Caco-2 (cell line): ENCODE results near the gene TMED3. TPM values are rescaled to one million over a fixed set of nuclear protein-coding genes. Genes with fewer than 3 reads are reported as not detected.

Experiments used
- BruUV-seq: library from RNA; stranded (reverse); fragments of 400-500 nt; replicated peaks from 2 replicates; lab custom pipeline; 2021; lab: Mats Ljungman, UMichigan
- CTCF ChIA-PET: fragments of 300-600 bp; sonication (Branson Sonifier 250); formaldehyde crosslinking; loops from one replicate; lab custom pipeline; 2022; ENCODE audit warnings: antibody characterized with exemption; lab: Charles Lee
- POLR2A ChIA-PET: fragments of 300-600 bp; sonication (Branson Sonifier 250); formaldehyde crosslinking; loops from one replicate; lab custom pipeline; 2022; ENCODE audit warnings: antibody characterized with exemption; lab: Charles Lee
- DNase-seq, 2 experiments: peaks; one replicate each; pipeline versions ENCODE4 v3.0.0 to v3.0.0-alpha.2; 2020 to 2022
- H3K27me3 ChIP-seq: replicated peaks from 2 replicates; pipeline ENCODE4 v1.6.0; 2011; ENCODE audit warnings: low read length; ENCODE audit not compliant: control insufficient read depth, insufficient read depth
- H3K36me3 ChIP-seq: 2 replicates; pipeline ENCODE4 v1.5.1; 2011; ENCODE audit warnings: low read length; ENCODE audit not compliant: control insufficient read depth, insufficient read depth
- H3K4me1 ChIP-seq: fragments of 250-450 bp; sonication (Bioruptor Pico); 2 replicates; pipeline ENCODE4 v1.5.1; 2020; ENCODE audit warnings: mild to moderate bottlenecking
- H3K4me3 ChIP-seq: 2 replicates; pipeline ENCODE4 v1.5.1; 2011; ENCODE audit warnings: low read depth, mild to moderate bottlenecking, control low read depth, low read length
- H3K9me3 ChIP-seq: fragments of 250-450 bp; sonication (Bioruptor Pico); 2 replicates; pipeline ENCODE4 v1.5.1; 2020; ENCODE audit warnings: mild to moderate bottlenecking, moderate library complexity
- H3K27ac Mint-ChIP-seq: one replicate; pipeline ENCODE4 v1.8.0; 2022; ENCODE audit warnings: mixed read lengths; ENCODE audit not compliant: unreplicated experiment
- H3K27me3 Mint-ChIP-seq: one replicate; pipeline ENCODE4 v1.8.0; 2022; ENCODE audit warnings: mixed read lengths; ENCODE audit not compliant: insufficient read depth, unreplicated experiment
- H3K36me3 Mint-ChIP-seq: one replicate; pipeline ENCODE4 v1.8.0; 2022; ENCODE audit warnings: mild to moderate bottlenecking, mixed read lengths; ENCODE audit not compliant: insufficient read depth, unreplicated experiment
- H3K4me1 Mint-ChIP-seq: one replicate; pipeline ENCODE4 v1.8.0; 2022; ENCODE audit warnings: low read depth, mixed read lengths; ENCODE audit not compliant: unreplicated experiment
- H3K4me3 Mint-ChIP-seq: one replicate; pipeline ENCODE4 v1.8.0; 2022; ENCODE audit warnings: mild to moderate bottlenecking, moderate library complexity, mixed read lengths; ENCODE audit not compliant: unreplicated experiment
- H3K9me3 Mint-ChIP-seq: one replicate; pipeline ENCODE4 v1.8.0; 2022; ENCODE audit warnings: mixed read lengths; ENCODE audit not compliant: unreplicated experiment
- CTCF ChIP-seq, 2 experiments: fragments of 200-600 bp in 1 of 2; IDR thresholded peaks; 1 replicate in 1 of 2; 2 replicates in 1 of 2; pipeline versions ENCODE4 v1.5.1 to v1.8.0; 2011 to 2022; ENCODE audit warnings: antibody characterized with exemption in 1 of 2, control low read depth in 1 of 2, inconsistent platforms in 1 of 2, low read depth in 1 of 2, low read length in 1 of 2, mild to moderate bottlenecking in 1 of 2, moderate library complexity in 1 of 2; ENCODE audit not compliant: insufficient read depth in 1 of 2, severe bottlenecking in 1 of 2, unreplicated experiment in 1 of 2
- intact Hi-C: fragments of 100-400 bp; cut with micrococcal nuclease; formaldehyde crosslinking; loops from one replicate; pipeline ENCODE4 v1.10.0; 2022; ENCODE audit not compliant: unreplicated experiment
- total RNA-seq: library from RNA; stranded (reverse); gene quantifications from 2 replicates; pipeline ENCODE4 v1.2.3, GENCODE V29; 2022

Gene TMED3
- total RNA-seq, 1 experiment from 2014 or later = 92.2 TPM

- no peaks in the 10 kb centered on the region for H3K27me3 ChIP-seq
- no TSS peak for BruUV-seq
- DNase-seq = no peak
These were observed 20.2 kb upstream of the TMED3 start for GRCh38 chr15:79290642-79291275.

GRCh38 chr15:79292011-79292410 is 18.9 kb upstream of the TMED3 start:
- Histone ChIP-seq H3K27me3 (no peaks in the 10 kb centered on the region), H3K4me1 (no peaks in the 10 kb centered on the region), H3K4me3 (no peak overlapping the region), H3K9me3 (no peaks in the 10 kb centered on the region), H3K36me3 (no peaks in the 10 kb centered on the region)
- Mint-ChIP-seq H3K36me3 (no peaks in the 10 kb centered on the region), H3K4me1 (no peaks in the 10 kb centered on the region), H3K27me3 (peaks cover 17% of the 10 kb centered on the region), H3K27ac (no peak overlapping the region), H3K9me3 (no peaks in the 10 kb centered on the region), H3K4me3 (no peak overlapping the region)
- POLR2A ChIA-PET = no interaction called here
- BruUV-seq = no TSS peak
- intact Hi-C loops = no loop called here
- CTCF ChIA-PET = no interaction called here
- no peak for DNase-seq
- no peak for TF ChIP-seq CTCF (IDR thresholded peaks at IDR 0.05; ENCODE audit: insufficient read depth in 1 of 2, low read depth in 1 of 2, low read length in 1 of 2, severe bottlenecking in 1 of 2, unreplicated experiment in 1 of 2)

More at GRCh38 chr15:79290642-79291275, 20.2 kb upstream of the TMED3 start:
- no peaks in the 10 kb centered on the region for H3K36me3 Mint-ChIP-seq
- Histone ChIP-seq H3K9me3 (no peaks in the 10 kb centered on the region), H3K4me3 (no peak overlapping the region), H3K4me1 (no peaks in the 10 kb centered on the region), H3K36me3 (no peaks in the 10 kb centered on the region)
- no peak for TF ChIP-seq CTCF (IDR thresholded peaks at IDR 0.05; ENCODE audit: insufficient read depth in 1 of 2, low read depth in 1 of 2, low read length in 1 of 2, severe bottlenecking in 1 of 2, unreplicated experiment in 1 of 2)
- H3K4me3 Mint-ChIP-seq = no peak overlapping the region
- no peak overlapping the region for H3K27ac Mint-ChIP-seq
- peaks cover 20% of the 10 kb centered on the region for H3K27me3 Mint-ChIP-seq
- intact Hi-C loops = no loop called here
- H3K9me3 Mint-ChIP-seq = no peaks in the 10 kb centered on the region
- H3K4me1 Mint-ChIP-seq = no peaks in the 10 kb centered on the region
- CTCF ChIA-PET = no interaction called here
- POLR2A ChIA-PET = no interaction called here

- ChIA-PET POLR2A (no interaction called here), CTCF (no interaction called here)
- H3K36me3 ChIP-seq = no peaks in the 10 kb centered on the region
- H3K27me3 ChIP-seq = no peaks in the 10 kb centered on the region
- DNase-seq = no peak
- H3K4me1 ChIP-seq = no peaks in the 10 kb centered on the region
- no peak overlapping the region for H3K27ac Mint-ChIP-seq
- BruUV-seq = no TSS peak
- H3K4me1 Mint-ChIP-seq = no peaks in the 10 kb centered on the region
- TF ChIP-seq CTCF (IDR thresholded peaks at IDR 0.05; ENCODE audit: insufficient read depth in 1 of 2, low read depth in 1 of 2, low read length in 1 of 2, severe bottlenecking in 1 of 2, unreplicated experiment in 1 of 2) = no peak
- no peaks in the 10 kb centered on the region for H3K36me3 Mint-ChIP-seq
- no peaks in the 10 kb centered on the region for H3K9me3 ChIP-seq
- no peak overlapping the region for H3K4me3 ChIP-seq
- H3K9me3 Mint-ChIP-seq = no peaks in the 10 kb centered on the region
- peaks cover 16% of the 10 kb centered on the region for H3K27me3 Mint-ChIP-seq
- no peak overlapping the region for H3K4me3 Mint-ChIP-seq
- intact Hi-C loops = no loop called here
These were observed 16.8 kb upstream of the TMED3 start for GRCh38 chr15:79294075-79294474.
